Measurements from ENCODE around the gene C1QTNF9. TPM values are rescaled to one million over a fixed set of nuclear protein-coding genes. Genes with fewer than 3 reads are reported as not detected.

Gene C1QTNF9
- total RNA-seq, 1 experiment from 2014 or later: not detected

DNA sequence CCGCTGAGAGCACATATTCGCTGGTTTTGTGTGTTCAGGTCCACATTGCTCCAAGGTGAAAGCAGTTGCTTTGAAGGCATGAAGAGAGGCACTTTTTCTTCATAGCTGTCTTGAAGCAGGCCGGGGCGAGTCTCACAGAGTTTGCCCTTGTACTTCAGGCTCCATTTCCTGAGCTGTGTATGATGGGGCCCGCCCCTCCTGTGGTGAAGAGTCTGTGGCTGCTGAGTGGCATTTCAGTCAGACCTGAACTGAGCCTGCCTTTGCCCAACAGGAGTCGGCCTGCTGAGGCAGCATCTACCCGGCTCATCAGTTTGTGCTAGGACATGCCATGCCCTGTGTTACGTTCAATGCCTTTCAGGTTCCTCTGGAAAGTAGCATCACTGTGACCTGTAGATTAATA, 44.4 kb upstream of the C1QTNF9 start:
- DNase-seq (ENCODE audit: low read depth, low spot score) (no peak), ATAC-seq (no peak)
- Histone ChIP-seq H3K4me1 (ENCODE audit: control insufficient read depth in 1 of 2, insufficient read depth in 2 of 2, low read length in 2 of 2) (no peaks in the 10 kb centered on the region), H3K27me3 (ENCODE audit: insufficient read depth, low read length) (no peaks in the 10 kb centered on the region), H4K20me1 (ENCODE audit: insufficient read depth) (no peaks in the 10 kb centered on the region), H3K27ac (ENCODE audit: low read depth, low read length) (no peak overlapping the region), H3K9me2 (ENCODE audit: insufficient read depth) (no peaks in the 10 kb centered on the region), H3K36me3 (ENCODE audit: control insufficient read depth in 1 of 2, insufficient read depth in 2 of 2, low read length in 2 of 2) (no peaks in the 10 kb centered on the region), H3K79me2 (ENCODE audit: insufficient read depth, low read length) (peaks cover 4% of the 10 kb centered on the region; the same call in 1 of the 2 replicates), H2AFZ (ENCODE audit: low read depth, low read length, poor library complexity, severe bottlenecking) (no peak overlapping the region), H3K4me2 (ENCODE audit: low read length) (no peak overlapping the region), H3K9me3 (ENCODE audit: control insufficient read depth in 1 of 2, insufficient read depth in 1 of 2, low read depth in 1 of 2, low read length in 2 of 2) (no peaks in the 10 kb centered on the region), H3K9ac (ENCODE audit: low read length) (no peak overlapping the region), H3K4me3 (replicated peaks in 1 of 2; ENCODE audit: low read depth in 1 of 2, low read length in 2 of 2) (no peak overlapping the region)
- BruUV-seq (replicated peaks): no TSS peak
- ChIA-PET CTCF (no interaction called here), POLR2A (interaction anchor here (0.6 kb wide), 1 partner anchor 105 kb away, joined by 3 read pairs; the partner anchor contains the start of gene SPATA13), RAD21 (ENCODE audit: low non-redundant PET in 1 of 2, low total read pairs in 2 of 2, uncharacterized antibody in 2 of 2, unreplicated experiment in 2 of 2) (no interaction called here)
- intact Hi-C loops (cut with micrococcal nuclease): no loop called here
- no peak for TF ChIP-seq RAD21 (IDR thresholded peaks at IDR 0.05; ENCODE audit: low read depth)
- TF ChIP-seq, protein P1, sequence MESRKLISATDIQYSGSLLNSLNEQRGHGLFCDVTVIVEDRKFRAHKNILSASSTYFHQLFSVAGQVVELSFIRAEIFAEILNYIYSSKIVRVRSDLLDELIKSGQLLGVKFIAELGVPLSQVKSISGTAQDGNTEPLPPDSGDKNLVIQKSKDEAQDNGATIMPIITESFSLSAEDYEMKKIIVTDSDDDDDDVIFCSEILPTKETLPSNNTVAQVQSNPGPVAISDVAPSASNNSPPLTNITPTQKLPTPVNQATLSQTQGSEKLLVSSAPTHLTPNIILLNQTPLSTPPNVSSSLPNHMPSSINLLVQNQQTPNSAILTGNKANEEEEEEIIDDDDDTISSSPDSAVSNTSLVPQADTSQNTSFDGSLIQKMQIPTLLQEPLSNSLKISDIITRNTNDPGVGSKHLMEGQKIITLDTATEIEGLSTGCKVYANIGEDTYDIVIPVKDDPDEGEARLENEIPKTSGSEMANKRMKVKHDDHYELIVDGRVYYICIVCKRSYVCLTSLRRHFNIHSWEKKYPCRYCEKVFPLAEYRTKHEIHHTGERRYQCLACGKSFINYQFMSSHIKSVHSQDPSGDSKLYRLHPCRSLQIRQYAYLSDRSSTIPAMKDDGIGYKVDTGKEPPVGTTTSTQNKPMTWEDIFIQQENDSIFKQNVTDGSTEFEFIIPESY (IDR thresholded peaks at IDR 0.05; ENCODE audit: extremely low read depth, insufficient replicate concordance, low read length): no peak
- TF ChIP-seq EGR1 (IDR thresholded peaks at IDR 0.05; ENCODE audit: low read depth): no peak
- no peak for TF ChIP-seq SRF (IDR thresholded peaks at IDR 0.05; ENCODE audit: low read depth)
- TF ChIP-seq CBX3 (IDR thresholded peaks at IDR 0.05; ENCODE audit: low read depth): no peak
- no peak for TF ChIP-seq CEBPB (IDR thresholded peaks at IDR 0.05; ENCODE audit: low read depth)
- no peak for TF ChIP-seq ZFX (IDR thresholded peaks at IDR 0.05)
- no peak for TF ChIP-seq ELF1 (IDR thresholded peaks at IDR 0.05; ENCODE audit: borderline replicate concordance, low read depth)
- TF ChIP-seq, protein P2, sequence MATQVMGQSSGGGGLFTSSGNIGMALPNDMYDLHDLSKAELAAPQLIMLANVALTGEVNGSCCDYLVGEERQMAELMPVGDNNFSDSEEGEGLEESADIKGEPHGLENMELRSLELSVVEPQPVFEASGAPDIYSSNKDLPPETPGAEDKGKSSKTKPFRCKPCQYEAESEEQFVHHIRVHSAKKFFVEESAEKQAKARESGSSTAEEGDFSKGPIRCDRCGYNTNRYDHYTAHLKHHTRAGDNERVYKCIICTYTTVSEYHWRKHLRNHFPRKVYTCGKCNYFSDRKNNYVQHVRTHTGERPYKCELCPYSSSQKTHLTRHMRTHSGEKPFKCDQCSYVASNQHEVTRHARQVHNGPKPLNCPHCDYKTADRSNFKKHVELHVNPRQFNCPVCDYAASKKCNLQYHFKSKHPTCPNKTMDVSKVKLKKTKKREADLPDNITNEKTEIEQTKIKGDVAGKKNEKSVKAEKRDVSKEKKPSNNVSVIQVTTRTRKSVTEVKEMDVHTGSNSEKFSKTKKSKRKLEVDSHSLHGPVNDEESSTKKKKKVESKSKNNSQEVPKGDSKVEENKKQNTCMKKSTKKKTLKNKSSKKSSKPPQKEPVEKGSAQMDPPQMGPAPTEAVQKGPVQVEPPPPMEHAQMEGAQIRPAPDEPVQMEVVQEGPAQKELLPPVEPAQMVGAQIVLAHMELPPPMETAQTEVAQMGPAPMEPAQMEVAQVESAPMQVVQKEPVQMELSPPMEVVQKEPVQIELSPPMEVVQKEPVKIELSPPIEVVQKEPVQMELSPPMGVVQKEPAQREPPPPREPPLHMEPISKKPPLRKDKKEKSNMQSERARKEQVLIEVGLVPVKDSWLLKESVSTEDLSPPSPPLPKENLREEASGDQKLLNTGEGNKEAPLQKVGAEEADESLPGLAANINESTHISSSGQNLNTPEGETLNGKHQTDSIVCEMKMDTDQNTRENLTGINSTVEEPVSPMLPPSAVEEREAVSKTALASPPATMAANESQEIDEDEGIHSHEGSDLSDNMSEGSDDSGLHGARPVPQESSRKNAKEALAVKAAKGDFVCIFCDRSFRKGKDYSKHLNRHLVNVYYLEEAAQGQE (IDR thresholded peaks at IDR 0.05; ENCODE audit: low read depth): no peak
- no peak for TF ChIP-seq SP1 (IDR thresholded peaks at IDR 0.05; ENCODE audit: low read depth)
- no peak for TF ChIP-seq FOSL1 (IDR thresholded peaks at IDR 0.05; ENCODE audit: low read depth)
- no peak for TF ChIP-seq POLR2AphosphoS5 (IDR thresholded peaks at IDR 0.05; ENCODE audit: low read depth, low read length)
- TF ChIP-seq EZH2phosphoT487 (IDR thresholded peaks at IDR 0.05; ENCODE audit: borderline replicate concordance): no peak
- TF ChIP-seq POLR2A (IDR thresholded peaks at IDR 0.05; ENCODE audit: borderline replicate concordance, extremely low read depth, insufficient read depth, insufficient read length): no peak
- TF ChIP-seq EZH2 (IDR thresholded peaks at IDR 0.05): no peak
- TF ChIP-seq, protein P3, sequence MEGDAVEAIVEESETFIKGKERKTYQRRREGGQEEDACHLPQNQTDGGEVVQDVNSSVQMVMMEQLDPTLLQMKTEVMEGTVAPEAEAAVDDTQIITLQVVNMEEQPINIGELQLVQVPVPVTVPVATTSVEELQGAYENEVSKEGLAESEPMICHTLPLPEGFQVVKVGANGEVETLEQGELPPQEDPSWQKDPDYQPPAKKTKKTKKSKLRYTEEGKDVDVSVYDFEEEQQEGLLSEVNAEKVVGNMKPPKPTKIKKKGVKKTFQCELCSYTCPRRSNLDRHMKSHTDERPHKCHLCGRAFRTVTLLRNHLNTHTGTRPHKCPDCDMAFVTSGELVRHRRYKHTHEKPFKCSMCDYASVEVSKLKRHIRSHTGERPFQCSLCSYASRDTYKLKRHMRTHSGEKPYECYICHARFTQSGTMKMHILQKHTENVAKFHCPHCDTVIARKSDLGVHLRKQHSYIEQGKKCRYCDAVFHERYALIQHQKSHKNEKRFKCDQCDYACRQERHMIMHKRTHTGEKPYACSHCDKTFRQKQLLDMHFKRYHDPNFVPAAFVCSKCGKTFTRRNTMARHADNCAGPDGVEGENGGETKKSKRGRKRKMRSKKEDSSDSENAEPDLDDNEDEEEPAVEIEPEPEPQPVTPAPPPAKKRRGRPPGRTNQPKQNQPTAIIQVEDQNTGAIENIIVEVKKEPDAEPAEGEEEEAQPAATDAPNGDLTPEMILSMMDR (IDR thresholded peaks at IDR 0.05 in 2 of 3, conservative IDR thresholded peaks at IDR 0.05 in 1 of 3; ENCODE audit: borderline replicate concordance in 1 of 3, insufficient read depth in 1 of 3, low read depth in 2 of 3, low read length in 2 of 3): no peak
- no peak for TF ChIP-seq JUND (IDR thresholded peaks at IDR 0.05)
- no peak for TF ChIP-seq YY1 (IDR thresholded peaks at IDR 0.05; ENCODE audit: extremely low read depth, insufficient replicate concordance, low read depth, low read length)

Data from HCT116 (cell line).